Brain microvascular endothelial cell (primary cell): ENCODE data around the gene LPCAT2.

Source experiments
- DNase-seq: peaks from one replicate; pipeline ENCODE4 v3.0.0-alpha.2; 2020
- H3K27ac ChIP-seq: fragments of 250-450 bp; sonication (Bioruptor Pico); 2 replicates; pipeline ENCODE4 v1.5.1; 2020; ENCODE audit warnings: mild to moderate bottlenecking, moderate library complexity
- H3K27me3 ChIP-seq: fragments of 250-450 bp; sonication (Bioruptor Pico); replicated peaks from 2 replicates; pipeline ENCODE4 v1.5.1; 2020; ENCODE audit warnings: mild to moderate bottlenecking
- H3K36me3 ChIP-seq: fragments of 250-450 bp; sonication (Bioruptor Pico); replicated peaks from 2 replicates; pipeline ENCODE4 v1.5.1; 2020; ENCODE audit warnings: mild to moderate bottlenecking
- H3K4me3 ChIP-seq: 2 replicates; pipeline ENCODE4 v1.5.1; 2011; ENCODE audit warnings: low read depth, mild to moderate bottlenecking, control low read depth, low read length, moderate library complexity
- CTCF ChIP-seq: IDR thresholded peaks from 2 replicates; pipeline ENCODE4 v1.5.1; 2011; ENCODE audit warnings: low read depth, mild to moderate bottlenecking, moderate library complexity, low read length, control low read depth, inconsistent platforms; ENCODE audit errors: missing control alignments
- in situ Hi-C: cut with HindIII; loops from 2 replicates; pipeline ENCODE4 v1.10.0; 2017; ENCODE audit warnings: low sequenced_read_pairs, low pct_ligation_motif_present

Gene LPCAT2

DNA sequence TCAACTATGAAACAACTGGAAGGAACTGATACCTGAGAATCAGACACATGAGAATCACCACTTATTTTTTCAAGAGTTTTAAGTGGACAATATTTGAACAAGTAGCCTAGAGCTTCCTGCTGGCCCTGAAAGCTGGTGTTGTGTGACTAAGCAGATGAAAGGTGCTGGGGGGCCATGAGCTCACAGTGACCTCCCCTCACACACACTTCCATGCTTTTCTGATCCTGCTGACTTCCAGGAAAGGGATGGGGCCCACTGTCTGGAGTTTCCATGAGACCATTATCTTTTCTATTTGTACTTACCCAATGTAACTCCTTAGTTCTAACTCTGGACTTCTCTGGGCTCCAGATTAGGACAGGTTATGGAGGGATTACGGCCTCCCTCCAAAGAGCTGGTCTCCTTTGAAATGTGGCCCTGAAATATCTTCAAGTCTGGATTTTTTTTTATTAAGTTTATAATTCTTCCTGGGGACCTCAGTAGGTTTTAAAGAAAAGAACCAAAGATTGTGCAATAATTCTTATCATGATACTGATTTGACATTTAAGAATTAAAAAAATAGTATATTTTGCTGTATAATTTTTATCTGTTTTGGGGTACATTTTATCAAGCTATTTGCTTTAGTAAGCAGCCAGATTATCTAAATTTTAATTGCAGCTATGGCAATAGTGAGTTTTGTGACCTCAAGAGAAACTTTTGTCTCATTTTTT, 62.5 kb downstream of the LPCAT2 start:
- no peaks in the 10 kb centered on the region for H3K27me3 ChIP-seq
- no peak for DNase-seq
- no peak for TF ChIP-seq CTCF
- in situ Hi-C loops, result no loop called here
- H3K27ac ChIP-seq, result no peak overlapping the region
- H3K36me3 ChIP-seq, result no peaks in the 10 kb centered on the region
- H3K4me3 ChIP-seq, result no peak overlapping the region

- Histone ChIP-seq H3K27ac (no peak overlapping the region), H3K36me3 (no peaks in the 10 kb centered on the region), H3K4me3 (no peak overlapping the region), H3K27me3 (no peaks in the 10 kb centered on the region)
- no peak for DNase-seq
- TF ChIP-seq CTCF, result no peak
- in situ Hi-C loops, result no loop called here
Measured at GRCh38 chr16:55572439-55572838, 63.6 kb downstream of the LPCAT2 start.

DNA sequence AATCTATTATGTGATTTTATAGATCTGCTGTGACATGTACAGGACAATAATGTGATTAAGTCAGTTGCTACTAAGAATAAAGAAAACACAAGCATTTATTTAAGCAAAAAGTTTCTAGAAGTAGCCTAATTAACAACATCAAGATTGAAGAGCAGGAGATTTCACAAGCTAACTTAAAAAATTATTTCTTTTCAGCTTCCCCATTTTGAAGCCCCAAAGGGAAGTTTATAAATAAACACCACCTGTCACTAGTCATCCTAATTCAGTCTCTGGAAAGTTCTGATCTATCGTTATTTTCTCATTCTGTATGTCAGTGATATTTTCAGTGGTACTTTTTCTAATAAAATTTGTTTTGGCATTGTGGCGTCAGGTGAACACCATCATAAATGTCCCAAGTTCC, 65.9 kb downstream of the LPCAT2 start:
- in situ Hi-C loops, result no loop called here

DNA sequence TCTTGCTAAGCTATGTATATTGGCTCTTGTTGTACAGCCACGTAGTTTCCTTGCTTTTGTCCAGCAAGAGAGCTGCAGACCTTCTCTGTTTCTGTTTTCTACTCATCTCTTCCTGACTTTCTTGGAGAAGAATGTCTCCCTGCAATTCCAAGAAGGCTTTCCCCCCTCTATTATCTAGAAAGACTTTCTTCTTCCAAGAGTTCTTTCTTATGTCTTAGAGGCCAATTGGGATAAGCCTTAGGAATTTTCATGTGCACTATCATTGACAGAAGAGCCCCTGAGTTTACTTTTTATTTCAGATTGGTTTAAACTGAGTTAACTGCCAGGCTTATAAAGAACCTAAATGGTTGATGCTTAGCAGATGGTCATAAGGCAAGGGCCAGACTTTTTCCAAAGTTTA, 66.6 kb downstream of the LPCAT2 start:
- H3K27me3 ChIP-seq, result no peaks in the 10 kb centered on the region
- DNase-seq, result no peak
- no peak overlapping the region for H3K4me3 ChIP-seq
- no peak overlapping the region for H3K27ac ChIP-seq
- in situ Hi-C loops, result no loop called here
- peaks cover 11% of the 10 kb centered on the region for H3K36me3 ChIP-seq
- TF ChIP-seq CTCF, result no peak

More for the DNA sequence above, 65.9 kb downstream of the LPCAT2 start:
- Histone ChIP-seq H3K27ac (no peak overlapping the region), H3K36me3 (peaks cover 9% of the 10 kb centered on the region), H3K4me3 (no peak overlapping the region), H3K27me3 (no peaks in the 10 kb centered on the region)
- DNase-seq, result no peak
- no peak for TF ChIP-seq CTCF

GRCh38 chr16:55576384-55576783, 67.5 kb downstream of the LPCAT2 start:
- H3K36me3 ChIP-seq, result peaks cover 11% of the 10 kb centered on the region
- H3K27me3 ChIP-seq, result no peaks in the 10 kb centered on the region
- no peak overlapping the region for H3K27ac ChIP-seq
- no peak for DNase-seq
- in situ Hi-C loops, result no loop called here
- no peak overlapping the region for H3K4me3 ChIP-seq
- TF ChIP-seq CTCF, result no peak

DNA sequence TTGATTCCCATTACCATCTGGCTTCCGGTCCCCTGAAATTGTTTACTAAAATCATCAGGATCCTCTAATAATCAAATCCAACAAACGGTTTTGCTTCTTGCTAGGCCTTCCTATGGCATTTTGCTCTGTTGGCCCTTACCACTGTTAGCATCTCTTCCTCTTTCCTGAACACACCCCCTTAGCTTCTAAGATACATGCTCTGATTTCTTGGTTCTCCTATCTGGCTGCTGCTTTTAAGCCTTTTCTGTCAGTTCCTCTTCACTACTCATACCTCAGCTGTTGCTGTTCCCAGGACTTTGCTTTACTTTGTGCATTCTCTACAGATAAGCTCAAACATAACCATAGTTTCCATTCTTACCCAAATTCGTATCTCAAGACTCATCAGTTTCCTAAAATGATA, 69.0 kb downstream of the LPCAT2 start:
- Histone ChIP-seq H3K27me3 (no peaks in the 10 kb centered on the region), H3K27ac (no peak overlapping the region), H3K36me3 (peaks cover 11% of the 10 kb centered on the region), H3K4me3 (no peak overlapping the region)
- DNase-seq, result no peak
- no peak for TF ChIP-seq CTCF
- in situ Hi-C loops, result no loop called here
